ENCODE measurements around the gene NFATC2. TPM values are rescaled to one million over a fixed set of nuclear protein-coding genes. Genes with fewer than 3 reads are reported as not detected.

Gene NFATC2
- total RNA-seq, 1 experiment from 2014 or later: 0.61 TPM

DNA sequence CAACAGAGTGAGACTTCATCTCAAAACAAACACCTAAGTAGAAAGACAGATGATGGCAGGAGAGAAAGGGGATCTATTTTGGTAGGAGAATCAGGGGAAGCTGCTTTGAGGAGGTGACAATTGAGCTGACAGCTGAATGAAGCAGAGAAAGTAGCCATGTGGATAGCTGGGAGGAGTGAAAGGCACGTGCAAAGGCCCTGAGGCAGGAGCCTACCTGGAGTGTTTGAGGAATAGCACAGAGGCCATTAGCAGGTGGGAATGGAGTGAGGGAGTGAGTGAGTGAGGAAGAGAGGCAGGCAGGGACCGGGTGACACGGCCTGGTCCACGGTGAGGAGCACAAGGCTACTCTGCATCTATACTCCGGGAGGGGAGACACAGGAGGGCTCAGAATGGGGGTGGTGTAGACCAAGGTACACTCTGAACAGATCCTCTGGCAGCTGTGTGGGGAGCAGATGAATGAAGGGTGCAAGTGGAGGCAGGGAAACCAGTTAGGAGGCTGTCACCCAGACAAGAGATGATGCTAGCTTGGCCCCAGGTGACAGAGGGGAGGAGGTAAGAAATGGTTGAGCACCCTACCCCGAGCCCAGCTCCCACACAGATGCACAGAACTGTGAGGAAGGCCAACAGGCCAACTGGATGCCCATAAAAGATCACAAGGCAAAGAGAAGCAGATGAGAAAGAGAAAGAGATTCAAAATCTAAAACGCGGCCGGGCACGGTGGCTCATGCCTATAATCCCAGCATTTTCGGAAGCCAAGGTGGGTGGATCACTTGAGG lies 43.6 kb downstream of the NFATC2 start:
- Histone ChIP-seq H4K8ac (replicated peaks; ENCODE audit: insufficient read length, low read depth, low read length) (no peak overlapping the region), H3K4ac (ENCODE audit: low read depth, low read length) (no peak overlapping the region), H3K79me2 (ENCODE audit: insufficient read depth, low read length) (no peaks in the 10 kb centered on the region), H2BK12ac (ENCODE audit: insufficient read length, low read depth, low read length) (no peak overlapping the region), H2AFZ (ENCODE audit: low read length) (no peak overlapping the region), H3K18ac (ENCODE audit: insufficient read length, low read depth, low read length) (no peak overlapping the region), H3K27me3 (ENCODE audit: insufficient read depth, low read length) (no peaks in the 10 kb centered on the region), H4K91ac (ENCODE audit: insufficient read length, low read depth, low read length) (no peak overlapping the region), H4K20me1 (ENCODE audit: control insufficient read depth, insufficient read depth, insufficient read length) (no peaks in the 10 kb centered on the region), H2AK5ac (ENCODE audit: insufficient read length, low read length) (no peak overlapping the region), H2BK120ac (ENCODE audit: low read depth, low read length, poor library complexity, severe bottlenecking) (no peak overlapping the region), H3K23me2 (ENCODE audit: insufficient read length, low read depth, low read length, poor library complexity, severe bottlenecking) (no peaks in the 10 kb centered on the region), H2BK15ac (ENCODE audit: low read depth, low read length) (no peak overlapping the region), H3K9ac (ENCODE audit: extremely low read depth, insufficient read length, low read length) (no peak overlapping the region), H3K4me2 (ENCODE audit: insufficient read depth, insufficient read length, low read length) (no peak overlapping the region), H3K4me1 (ENCODE audit: insufficient read depth, low read length) (no peaks in the 10 kb centered on the region), H3T11ph (ENCODE audit: low read length) (no peak overlapping the region), H3K79me1 (ENCODE audit: insufficient read depth, low read depth, low read length, poor library complexity, severe bottlenecking) (no peaks in the 10 kb centered on the region), H3K56ac (ENCODE audit: insufficient read length, low read depth, low read length) (no peak overlapping the region), H3K27ac (ENCODE audit: insufficient read length, low read depth, low read length) (no peak overlapping the region), H4K5ac (ENCODE audit: insufficient read length, low read depth, low read length) (no peak overlapping the region), H2BK5ac (ENCODE audit: insufficient read length, low read length) (no peak overlapping the region), H3K14ac (ENCODE audit: insufficient read depth, low read length) (no peak overlapping the region), H3K23ac (ENCODE audit: insufficient read length, low read depth, low read length) (no peak overlapping the region), H2BK20ac (ENCODE audit: low read depth, low read length, poor library complexity, severe bottlenecking) (no peak overlapping the region), H3K9me3 (ENCODE audit: control insufficient read depth, low read depth, low read length) (no peaks in the 10 kb centered on the region)
- no peak overlapping the region for H3K4me3 Mint-ChIP-seq
- H3K27ac Mint-ChIP-seq: no peak overlapping the region
- H3K9me3 Mint-ChIP-seq: no peaks in the 10 kb centered on the region
- no CpG with 5 or more reads among the region's 11 CpGs for WGBS (ENCODE audit: extremely low coverage, insufficient read length, low lambda C conversion rate)
- no peak for DNase-seq
- H3K27me3 Mint-ChIP-seq (ENCODE audit: low read depth): peaks cover 2% of the 10 kb centered on the region; the same call in 1 of the 2 replicates
- no peaks in the 10 kb centered on the region for H3K36me3 Mint-ChIP-seq (ENCODE audit: insufficient read depth in 1 of 3, low read depth in 3 of 3)
- H3K4me1 Mint-ChIP-seq: peaks cover 4 to 9% of the 10 kb centered on the region in 2 experiments; a peak in 2 of 4 replicates
- TF ChIP-seq, protein P1, sequence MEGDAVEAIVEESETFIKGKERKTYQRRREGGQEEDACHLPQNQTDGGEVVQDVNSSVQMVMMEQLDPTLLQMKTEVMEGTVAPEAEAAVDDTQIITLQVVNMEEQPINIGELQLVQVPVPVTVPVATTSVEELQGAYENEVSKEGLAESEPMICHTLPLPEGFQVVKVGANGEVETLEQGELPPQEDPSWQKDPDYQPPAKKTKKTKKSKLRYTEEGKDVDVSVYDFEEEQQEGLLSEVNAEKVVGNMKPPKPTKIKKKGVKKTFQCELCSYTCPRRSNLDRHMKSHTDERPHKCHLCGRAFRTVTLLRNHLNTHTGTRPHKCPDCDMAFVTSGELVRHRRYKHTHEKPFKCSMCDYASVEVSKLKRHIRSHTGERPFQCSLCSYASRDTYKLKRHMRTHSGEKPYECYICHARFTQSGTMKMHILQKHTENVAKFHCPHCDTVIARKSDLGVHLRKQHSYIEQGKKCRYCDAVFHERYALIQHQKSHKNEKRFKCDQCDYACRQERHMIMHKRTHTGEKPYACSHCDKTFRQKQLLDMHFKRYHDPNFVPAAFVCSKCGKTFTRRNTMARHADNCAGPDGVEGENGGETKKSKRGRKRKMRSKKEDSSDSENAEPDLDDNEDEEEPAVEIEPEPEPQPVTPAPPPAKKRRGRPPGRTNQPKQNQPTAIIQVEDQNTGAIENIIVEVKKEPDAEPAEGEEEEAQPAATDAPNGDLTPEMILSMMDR (conservative IDR thresholded peaks at IDR 0.05): no peak
